ENCODE measurements around the gene CEP72.
"Not testable (repeated sequence)": the region's sequence is repeated elsewhere in the genome, so short reads cannot be mapped to it uniquely, and the experiment has no call there.

CEP72 gene

DNA sequence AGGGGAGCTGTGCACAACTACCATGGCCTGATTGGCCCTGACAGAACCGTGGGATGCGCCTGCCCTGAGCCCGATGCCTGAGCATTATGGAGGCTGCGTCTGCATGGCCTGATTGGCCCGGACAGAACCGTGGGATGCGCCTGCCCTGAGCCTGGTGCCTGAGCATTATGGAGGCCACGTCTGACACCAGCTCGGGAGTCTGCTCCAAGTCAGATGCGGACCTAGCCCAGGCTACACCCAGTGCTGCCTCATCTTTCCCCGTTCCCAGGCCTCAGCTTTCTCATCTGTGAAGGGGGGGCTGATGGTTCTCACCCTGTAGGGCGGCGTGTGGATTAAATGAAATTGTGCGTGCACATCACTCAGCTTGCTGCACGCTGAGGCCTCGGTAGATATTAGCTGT lies 7.3 kb downstream of the CEP72 start:
- DNase-seq, result no peak

GRCh38 chr5:620152-620551 lies 8.0 kb downstream of the CEP72 start:
- no peak for DNase-seq

DNA sequence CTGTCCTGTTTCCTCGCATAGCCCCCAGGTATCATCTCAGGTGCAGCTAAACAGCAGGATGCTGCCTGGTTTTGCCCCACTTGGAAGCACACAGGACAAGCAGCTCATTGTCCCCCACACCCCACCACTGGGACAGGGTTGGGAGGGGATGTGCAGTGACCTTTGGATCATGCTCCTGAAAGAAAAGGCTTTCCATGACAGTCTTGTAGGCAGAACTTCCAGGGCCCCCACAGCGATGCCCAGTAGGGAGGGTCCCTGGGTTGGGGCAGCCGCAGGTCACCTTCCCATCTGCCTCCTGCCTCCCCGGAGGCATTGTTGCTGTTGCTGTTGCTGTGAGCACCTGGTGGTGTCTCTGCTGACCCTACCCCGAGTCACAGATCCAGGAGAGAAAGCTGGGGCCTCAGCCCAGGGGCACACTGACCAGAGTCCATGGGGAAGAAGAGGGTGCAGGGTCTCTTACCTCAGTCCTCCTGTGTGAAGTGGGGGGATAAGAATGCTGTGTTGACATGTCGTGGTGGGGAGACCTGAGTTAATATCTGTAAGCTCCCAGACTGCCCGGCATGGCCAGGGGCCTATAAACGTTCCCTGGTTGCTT lies 8.5 kb downstream of the CEP72 start:
- no peak for DNase-seq

GRCh38 chr5:621341-621761 lies 9.2 kb downstream of the CEP72 start:
- no peak for DNase-seq

DNA sequence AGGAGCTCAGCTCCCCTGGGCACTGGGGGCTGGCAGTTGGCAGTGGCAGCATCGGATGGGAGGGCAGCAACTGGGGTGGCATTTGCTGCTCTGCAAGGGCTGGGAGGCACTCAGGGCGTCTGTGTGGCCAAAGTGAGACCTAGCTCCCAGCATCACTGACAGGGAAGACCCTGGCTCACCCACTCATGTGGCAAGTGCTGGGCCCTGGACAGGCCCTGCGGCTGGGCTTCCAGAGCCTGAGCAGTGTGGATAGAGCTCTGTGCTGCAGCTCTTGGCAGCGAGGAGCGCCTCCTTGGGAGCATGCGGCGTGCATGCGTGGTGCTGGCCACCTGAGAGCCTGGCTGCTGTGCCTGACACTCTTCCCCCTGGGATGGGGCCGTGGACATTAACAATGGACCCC lies 10.2 kb downstream of the CEP72 start:
- DNase-seq, result no peak

DNA sequence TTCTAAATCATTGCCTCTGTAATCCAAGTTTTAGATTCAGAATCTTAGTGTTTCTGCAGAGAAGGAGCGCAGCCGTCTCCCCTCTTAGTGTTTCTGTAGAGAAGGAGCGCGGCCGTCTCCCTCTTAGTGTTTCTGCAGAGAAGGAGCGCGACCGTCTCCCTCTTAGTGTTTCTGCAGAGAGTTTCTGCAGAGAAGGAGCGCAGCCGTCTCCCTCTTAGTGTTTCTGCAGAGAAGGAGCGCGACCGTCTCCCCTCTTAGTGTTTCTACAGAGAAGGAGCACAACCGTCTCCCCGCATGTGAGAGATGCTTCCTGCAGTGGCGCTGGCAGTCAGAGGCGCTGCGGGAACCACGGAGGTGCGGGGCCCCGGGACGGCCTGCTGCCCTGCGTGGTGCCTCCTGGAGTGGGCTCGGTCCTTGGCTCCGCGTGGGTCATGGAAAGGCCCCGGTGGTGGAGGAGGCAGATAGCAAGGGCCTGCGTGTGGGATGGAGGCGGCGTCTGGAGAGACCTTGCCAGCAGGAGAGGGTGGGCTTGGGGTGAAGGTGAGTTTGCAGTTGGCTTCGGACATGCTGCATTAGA lies 10.9 kb downstream of the CEP72 start:
- no peak for DNase-seq

- DNase-seq, result no peak
These were observed 11.4 kb downstream of the CEP72 start for GRCh38 chr5:623531-623930.

- DNase-seq, result no peak
These were observed 12.2 kb downstream of the CEP72 start for GRCh38 chr5:624118-624950.

- no peak for DNase-seq
These were observed 12.8 kb downstream of the CEP72 start for GRCh38 chr5:624951-625230.

- DNase-seq, result no peak
These were observed 13.4 kb downstream of the CEP72 start for GRCh38 chr5:625516-625915.

DNA sequence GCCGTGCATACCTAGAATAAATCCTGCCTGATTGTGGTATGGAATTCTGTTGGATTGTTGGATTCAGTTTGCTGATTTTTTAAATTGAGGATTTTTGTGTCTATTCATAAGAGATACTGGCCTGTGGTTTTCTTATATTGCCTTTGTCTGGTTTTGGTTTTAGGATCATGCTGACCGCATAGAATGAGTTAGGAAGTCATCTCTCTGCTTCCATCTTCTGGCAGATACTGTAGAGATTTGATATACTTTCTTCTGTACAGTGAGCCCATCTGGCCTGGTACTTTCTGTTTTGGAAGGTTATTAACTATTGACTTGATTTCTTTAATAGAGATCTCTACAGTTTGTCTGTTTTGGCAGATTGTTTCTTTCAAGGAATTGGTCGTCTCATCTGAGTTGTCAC lies 14.7 kb downstream of the CEP72 start:
- no peak for DNase-seq

GRCh38 chr5:627840-628239 lies 15.7 kb downstream of the CEP72 start:
- DNase-seq, result no peak

GRCh38 chr5:628351-629205 lies 16.4 kb downstream of the CEP72 start:
- DNase-seq, result not testable (repeated sequence)

DNA sequence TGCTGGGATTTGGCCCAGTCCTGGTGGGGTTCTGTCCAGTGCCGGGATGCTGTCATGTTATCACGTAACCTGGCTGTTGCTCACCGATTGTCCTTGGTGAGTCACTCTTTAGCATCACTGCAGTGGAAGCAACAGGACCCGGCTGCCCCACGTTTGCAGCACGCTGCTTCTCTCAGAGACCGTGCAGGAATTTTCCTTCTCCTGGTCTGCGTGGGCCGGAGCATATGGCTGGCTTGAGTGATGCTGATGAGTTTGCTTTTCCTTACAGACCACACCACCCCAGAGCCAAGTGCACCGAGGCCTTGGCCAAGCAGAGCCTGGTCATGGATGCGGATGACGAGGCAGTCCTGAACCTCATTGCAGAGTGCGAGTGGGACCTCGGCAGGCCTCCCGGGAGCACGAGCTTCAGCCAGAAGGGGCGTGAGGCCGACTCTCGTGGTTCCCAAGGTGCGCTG lies 21.4 kb downstream of the CEP72 start:
- DNase-seq, result no peak

- no peak for DNase-seq
These were observed 22.1 kb downstream of the CEP72 start for GRCh38 chr5:634191-634590.

DNA sequence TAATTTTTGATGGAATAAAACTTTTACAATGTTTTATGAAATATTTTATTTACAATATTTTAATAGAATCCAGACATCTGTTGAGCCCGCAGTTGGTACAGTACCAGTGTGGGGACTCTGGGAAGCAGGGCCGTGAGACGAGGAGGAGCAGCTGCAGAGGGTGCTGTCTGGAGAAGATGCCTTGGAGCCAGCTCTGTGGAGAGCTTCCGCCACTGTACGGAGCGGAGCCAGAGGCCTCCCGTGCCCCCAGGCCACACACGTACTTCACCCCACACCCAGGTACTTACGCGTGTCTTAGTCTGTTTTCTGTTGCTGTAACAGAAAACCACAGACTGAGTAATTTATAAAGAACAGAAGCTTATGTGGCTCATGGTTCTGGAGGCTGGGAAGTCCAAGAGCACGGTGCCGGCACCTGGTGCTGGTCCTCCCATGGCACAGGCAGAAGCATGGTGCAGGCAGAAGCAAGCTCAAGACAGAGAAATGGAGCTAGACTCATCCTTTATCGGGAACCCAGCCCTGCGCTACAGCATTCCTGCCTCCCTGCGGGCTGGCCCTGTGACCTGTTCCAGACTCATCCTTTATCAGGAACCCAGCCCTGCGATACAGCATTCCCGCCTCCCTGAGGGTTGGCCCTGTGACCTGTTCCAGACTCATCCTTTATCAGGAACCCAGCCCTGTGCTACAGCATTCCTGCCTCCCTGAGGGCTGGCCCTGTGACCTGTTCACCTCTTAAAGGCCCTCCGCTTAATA lies 23.3 kb downstream of the CEP72 start:
- DNase-seq, result no peak

DNA sequence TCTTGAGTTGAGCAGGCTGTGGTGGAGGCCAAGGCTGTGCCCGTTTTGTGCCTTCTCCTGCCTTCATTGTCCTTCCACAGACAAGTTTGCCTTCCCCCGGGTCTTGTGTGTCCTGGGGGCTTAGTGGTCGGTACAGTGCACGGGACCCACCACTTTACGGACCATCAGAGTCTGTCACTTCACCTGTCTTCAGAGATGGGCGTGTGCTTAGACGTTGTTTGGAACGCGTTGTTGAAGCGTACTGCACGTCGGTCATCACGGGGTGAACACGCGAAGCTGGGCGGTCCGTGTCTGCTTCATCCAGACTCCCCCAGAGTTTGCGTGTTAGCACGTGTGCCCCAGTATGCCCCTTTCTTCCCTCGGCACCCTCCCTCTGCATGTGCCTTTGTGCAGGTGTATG lies 24.8 kb downstream of the CEP72 start:
- no peak for DNase-seq

- DNase-seq, result no peak
These were observed 25.7 kb downstream of the CEP72 start for GRCh38 chr5:637581-638450.

- DNase-seq, result no peak
These were observed 26.5 kb downstream of the CEP72 start for GRCh38 chr5:638501-639252.

GRCh38 chr5:639253-639530 lies 27.1 kb downstream of the CEP72 start:
- no peak for DNase-seq

DNA sequence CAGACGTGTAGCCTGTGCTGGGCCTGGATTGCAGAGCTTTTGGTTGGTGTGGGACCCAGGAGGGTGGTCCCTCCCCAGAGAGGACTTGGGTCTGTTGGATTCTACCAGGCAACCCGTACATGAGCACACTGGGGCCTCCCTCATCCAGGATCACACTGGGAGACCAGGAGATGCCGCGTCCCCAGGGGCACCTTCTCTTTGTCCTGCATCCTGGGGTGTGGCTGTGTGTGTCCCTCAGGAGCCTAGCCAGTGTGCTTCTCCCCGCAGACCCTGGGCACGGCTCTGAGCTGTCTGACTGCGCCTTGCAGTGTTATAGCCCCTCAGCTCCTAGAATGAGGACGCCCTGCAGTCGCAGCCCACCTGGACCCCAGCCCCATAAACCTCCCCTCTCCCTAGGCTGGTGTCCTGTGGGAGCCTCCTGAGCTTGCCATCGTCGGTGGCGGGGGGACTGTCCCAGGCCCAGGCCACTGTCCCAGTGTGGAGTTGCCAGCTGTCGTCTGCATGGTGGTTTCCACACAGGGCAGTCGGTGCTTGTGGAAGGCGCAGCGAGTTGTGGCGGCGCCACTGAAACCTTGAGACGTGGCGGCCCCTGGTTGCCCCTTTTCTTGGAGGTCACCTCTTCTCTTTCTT lies 27.6 kb downstream of the CEP72 start:
- no peak for DNase-seq
